Right lobe of liver (tissue), 6 donors: Measurements from ENCODE around the gene NEB. TPM values are rescaled to one million over a fixed set of nuclear protein-coding genes. Genes with fewer than 3 reads are reported as not detected.

Experiments used
- ATAC-seq, 4 donors: fragments of 200-7000 bp; cut with Tn5 transposase; one replicate each; pipeline ENCODE4 v1.9.1; 2020; ENCODE audit warnings: mild to moderate bottlenecking in 4 of 4, moderate library complexity in 4 of 4
- DNase-seq, 3 donors: peaks; one replicate each; pipeline ENCODE4 v3.0.0-alpha.2; 2020
- H3K27ac ChIP-seq, 3 donors: fragments of 200-600 bp; one replicate each; pipeline ENCODE4 v1.8.0; 2022
- H3K27me3 ChIP-seq, 2 donors: fragments of 200-600 bp; one replicate each; pipeline ENCODE4 v1.8.0; 2022
- H3K36me3 ChIP-seq, 4 donors: fragments of 200-600 bp; sonication (generic) in 1 of 4; one replicate each; pipeline versions ENCODE4 v1.5.1 to v1.8.0; 2017 to 2022; ENCODE audit warnings: control low read depth in 1 of 4
- H3K4me1 ChIP-seq, 4 donors: fragments of 200-600 bp; sonication (generic) in 1 of 4; one replicate each; pipeline versions ENCODE4 v1.5.1 to v1.8.0; 2017 to 2022; ENCODE audit warnings: control low read depth in 1 of 4
- H3K4me3 ChIP-seq, 3 donors: fragments of 200-600 bp; one replicate each; pipeline ENCODE4 v1.8.0; 2022
- H3K9me3 ChIP-seq, 4 donors: fragments of 200-600 bp; sonication (generic) in 1 of 4; one replicate each; pipeline versions ENCODE4 v1.5.1 to v1.8.0; 2017 to 2022; ENCODE audit warnings: control low read depth in 1 of 4
- CTCF ChIP-seq, 4 donors: fragments of 200-600 bp in 3 of 4; fragments of 450-650 bp in 1 of 4; IDR thresholded peaks; one replicate each; pipeline versions ENCODE4 v1.5.1 to v1.8.0; 2016 to 2022; ENCODE audit warnings: antibody characterized with exemption in 4 of 4, mild to moderate bottlenecking in 2 of 4
- POLR2A ChIP-seq: fragments of 450-650 bp; IDR thresholded peaks from one replicate; pipeline ENCODE4 v1.6.1; 2017; ENCODE audit warnings: antibody characterized with exemption, mild to moderate bottlenecking
- WGBS: methylation state at CpG from one replicate; pipeline ENCODE4 v1.1.6; 2018; ENCODE audit warnings: low coverage, low lambda C conversion rate; ENCODE audit not compliant: insufficient coverage; ENCODE audit errors: missing lambda C conversion rate; 5-methylcytosine and 5-hydroxymethylcytosine counted together
- intact Hi-C, 2 donors: fragments of 100-400 bp; cut with DNase I; formaldehyde crosslinking; loops; one replicate each; pipeline versions ENCODE4 v1.11.2 to v1.14.1; 2022
- total RNA-seq, 6 experiments: library from RNA; depleted of rRNA in 2 of 6; stranded (reverse); fragments of >200 nt in 2 of 6; fragmentation: NEBNext Ultra II Directional in 3 of 6; extraction: Animal tissue kit (Norgen Biotek cat#: 25700) in 3 of 6; gene quantifications; one replicate each; pipeline versions ENCODE4 v1.1.0 to v1.2.4, GENCODE V29; 2016 to 2023
- donor health status: DM: no; HTN: yes; CAD: no.
- donor health status: DM: no; HTN: no; CAD: no.
- donor health status: DM: no; HTN: no; CAD: no.
- donor health status: DM: no; HTN: yes; CAD: no.
- donor health status: DM: no; HTN: yes; CAD: no.

Gene NEB
- total RNA-seq, 6 experiments from 2014 or later: 1.3 to 23.1 (median 9.2) TPM

- Histone ChIP-seq H3K4me1 (no peaks in the 10 kb centered on the region), H3K27ac (no peak overlapping the region), H3K36me3 (no peaks in the 10 kb centered on the region), H3K9me3 (no peaks in the 10 kb centered on the region), H3K4me3 (no peak overlapping the region), H3K27me3 (no peaks in the 10 kb centered on the region)
- 79% methylated on average over 5 of the region's 5 CpGs for WGBS
- TF ChIP-seq POLR2A (no peak), CTCF (IDR thresholded peaks at IDR 0.05) (no peak)
- intact Hi-C loops: no loop called here
- ATAC-seq: no peak
- no peak for DNase-seq
Measured at GRCh38 chr2:151672277-151672676, 62.0 kb downstream of the NEB start.

DNA sequence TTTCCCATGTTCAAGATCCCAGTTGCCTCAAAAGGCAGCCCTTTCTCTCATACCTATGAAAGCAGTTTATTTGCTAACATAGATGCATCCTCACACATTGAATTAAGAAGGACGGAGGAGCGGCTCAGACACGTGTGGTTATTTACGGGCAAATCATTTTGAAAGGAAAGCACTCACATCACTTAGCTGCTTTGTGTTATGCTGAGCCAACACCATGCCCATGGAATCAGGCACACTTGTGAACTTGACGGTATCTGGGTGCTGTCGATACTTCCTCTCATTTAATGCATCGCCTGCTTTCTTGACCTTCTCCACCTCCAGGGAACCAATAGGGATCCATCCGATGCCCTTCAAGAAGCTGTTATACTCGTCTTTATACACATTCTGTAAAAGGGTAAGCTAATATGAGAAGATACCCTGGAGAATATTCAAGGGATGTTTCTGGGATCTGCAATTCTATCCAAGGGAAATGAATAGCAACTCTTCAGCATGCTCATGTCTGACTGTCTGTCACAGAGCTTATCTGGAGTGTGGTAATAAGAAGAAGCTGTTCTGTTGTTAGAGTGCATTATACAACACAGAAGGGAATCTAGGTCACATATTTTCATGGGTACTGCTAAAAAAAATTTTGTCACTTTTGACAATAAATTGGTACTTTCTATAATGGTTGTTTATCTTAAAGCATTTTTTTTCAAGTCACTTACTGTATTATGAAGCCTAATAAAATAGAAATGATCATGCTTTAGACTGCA is 63.3 kb downstream of the NEB start:
- DNase-seq: no peak
- H3K27ac ChIP-seq: no peak overlapping the region
- no peaks in the 10 kb centered on the region for H3K9me3 ChIP-seq
- no peaks in the 10 kb centered on the region for H3K36me3 ChIP-seq
- intact Hi-C loops: no loop called here
- H3K4me3 ChIP-seq: no peak overlapping the region
- no CpG with 5 or more reads among the region's 9 CpGs for WGBS
- H3K27me3 ChIP-seq: no peaks in the 10 kb centered on the region
- no peak for ATAC-seq
- no peak for TF ChIP-seq CTCF (IDR thresholded peaks at IDR 0.05)
- no peak for TF ChIP-seq POLR2A
- H3K4me1 ChIP-seq: no peaks in the 10 kb centered on the region

DNA sequence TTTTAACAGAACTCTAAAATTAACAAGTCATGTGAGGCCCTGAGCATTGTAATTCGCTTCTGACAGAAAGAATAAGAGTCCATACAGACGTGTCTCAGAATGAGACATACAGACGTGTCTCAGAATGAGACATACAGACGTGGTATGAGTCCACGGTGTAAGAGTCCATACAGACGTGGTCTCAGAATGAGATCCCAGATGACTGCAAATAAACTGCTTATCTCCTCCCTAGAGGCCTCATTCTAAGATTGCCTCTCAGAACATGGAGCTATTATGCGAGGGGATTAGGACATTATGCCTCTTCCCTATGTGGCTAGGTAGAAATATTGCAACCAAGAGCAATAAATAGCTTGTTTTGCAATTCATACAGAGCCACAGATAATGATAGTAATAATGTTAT is 63.9 kb downstream of the NEB start:
- no peak for ATAC-seq
- intact Hi-C loops: no loop called here
- 75% methylated on average over 6 of the region's 7 CpGs for WGBS
- no peaks in the 10 kb centered on the region for H3K9me3 ChIP-seq
- no peaks in the 10 kb centered on the region for H3K36me3 ChIP-seq
- TF ChIP-seq CTCF (IDR thresholded peaks at IDR 0.05) (no peak), POLR2A (no peak)
- no peak for DNase-seq
- no peaks in the 10 kb centered on the region for H3K27me3 ChIP-seq
- H3K4me1 ChIP-seq: no peaks in the 10 kb centered on the region
- H3K27ac ChIP-seq: no peak overlapping the region
- H3K4me3 ChIP-seq: no peak overlapping the region

GRCh38 chr2:151669585-151670081 is 64.6 kb downstream of the NEB start:
- WGBS: 68% methylated on average over 6 of the region's 6 CpGs
- H3K27ac ChIP-seq: no peak overlapping the region
- no peaks in the 10 kb centered on the region for H3K9me3 ChIP-seq
- H3K36me3 ChIP-seq: no peaks in the 10 kb centered on the region
- no peak overlapping the region for H3K4me3 ChIP-seq
- DNase-seq (no peak), ATAC-seq (no peak)
- H3K27me3 ChIP-seq: no peaks in the 10 kb centered on the region
- intact Hi-C loops: no loop called here
- TF ChIP-seq POLR2A (no peak), CTCF (IDR thresholded peaks at IDR 0.05) (no peak)
- H3K4me1 ChIP-seq: no peaks in the 10 kb centered on the region
